Thyroid gland (tissue), 4 donors: ENCODE results near the gene SIGLEC6.

ENCODE experiments used
- CTCF ChIP-seq, 6 experiments: fragments of 200-600 bp in 3 of 6; fragments of 450-650 bp in 3 of 6; sonication (generic) in 3 of 6; IDR thresholded peaks; one replicate each; pipeline ENCODE4 v1.5.1; 2016 to 2019; ENCODE audit warnings: antibody characterized with exemption in 6 of 6, mild to moderate bottlenecking in 2 of 6, inconsistent platforms in 1 of 6, moderate library complexity in 1 of 6
- POLR2A ChIP-seq, 2 donors: fragments of 450-650 bp; IDR thresholded peaks; one replicate each; pipeline ENCODE4 v1.6.1; 2017; ENCODE audit warnings: antibody characterized with exemption in 2 of 2, mild to moderate bottlenecking in 2 of 2, moderate library complexity in 1 of 2

- TF ChIP-seq CTCF (IDR thresholded peaks at IDR 0.05), result no peak
- no peak for TF ChIP-seq POLR2A (IDR thresholded peaks at IDR 0.05)
Observed at GRCh38 chr19:51508059-51508733, 23.3 kb downstream of the SIGLEC6 start.
